GM18951 (cell line): ENCODE measurements around the gene MEIKIN.

Source experiments
- POLR2A ChIP-seq: IDR thresholded peaks from 4 replicates; pipeline ENCODE4 v1.6.1; 2011; ENCODE audit warnings: mild to moderate bottlenecking; ENCODE audit not compliant: insufficient read length, insufficient read depth; ENCODE audit errors: extremely low read depth
- in situ Hi-C: fragments of 300-500 bp; cut with MboI; formaldehyde crosslinking; loops from one replicate; pipeline ENCODE4 v1.12.0; 2022; ENCODE audit warnings: low sequenced_read_pairs, mixed read lengths, inconsistent platforms; ENCODE audit not compliant: unreplicated experiment

The MEIKIN gene

GRCh38 chr5:131983244-131983771 is 37.8 kb upstream of the MEIKIN start:
- TF ChIP-seq POLR2A, result no peak
- in situ Hi-C loops, result no loop called here

GRCh38 chr5:131981516-131981915 is 36.1 kb upstream of the MEIKIN start:
- no peak for TF ChIP-seq POLR2A
- in situ Hi-C loops, result no loop called here

GRCh38 chr5:131980696-131981095 is 35.2 kb upstream of the MEIKIN start:
- TF ChIP-seq POLR2A, result no peak
- in situ Hi-C loops, result no loop called here

DNA sequence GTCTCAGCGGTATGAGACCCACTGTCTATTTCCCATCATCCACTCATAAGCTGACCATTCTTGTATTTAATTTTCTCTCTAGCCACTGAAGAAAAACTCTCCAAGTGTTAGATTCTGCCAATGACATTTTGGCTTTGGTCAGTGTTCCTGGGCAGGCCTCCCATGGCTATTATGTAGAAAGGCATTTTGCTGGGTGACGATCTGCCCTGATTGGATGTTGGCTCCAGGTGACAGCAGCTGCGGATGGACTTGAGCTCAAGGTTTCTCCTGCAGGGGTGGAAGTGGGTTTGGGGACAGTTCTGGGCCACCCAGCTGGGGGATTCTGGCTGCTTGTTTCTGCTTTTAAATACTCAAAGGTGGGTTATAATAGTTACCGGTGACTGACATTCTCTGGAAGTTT is 34.4 kb upstream of the MEIKIN start:
- no peak for TF ChIP-seq POLR2A
- in situ Hi-C loops, result no loop called here

GRCh38 chr5:131977212-131977604 is 31.7 kb upstream of the MEIKIN start:
- TF ChIP-seq POLR2A, result no peak
- in situ Hi-C loops, result no loop called here

DNA sequence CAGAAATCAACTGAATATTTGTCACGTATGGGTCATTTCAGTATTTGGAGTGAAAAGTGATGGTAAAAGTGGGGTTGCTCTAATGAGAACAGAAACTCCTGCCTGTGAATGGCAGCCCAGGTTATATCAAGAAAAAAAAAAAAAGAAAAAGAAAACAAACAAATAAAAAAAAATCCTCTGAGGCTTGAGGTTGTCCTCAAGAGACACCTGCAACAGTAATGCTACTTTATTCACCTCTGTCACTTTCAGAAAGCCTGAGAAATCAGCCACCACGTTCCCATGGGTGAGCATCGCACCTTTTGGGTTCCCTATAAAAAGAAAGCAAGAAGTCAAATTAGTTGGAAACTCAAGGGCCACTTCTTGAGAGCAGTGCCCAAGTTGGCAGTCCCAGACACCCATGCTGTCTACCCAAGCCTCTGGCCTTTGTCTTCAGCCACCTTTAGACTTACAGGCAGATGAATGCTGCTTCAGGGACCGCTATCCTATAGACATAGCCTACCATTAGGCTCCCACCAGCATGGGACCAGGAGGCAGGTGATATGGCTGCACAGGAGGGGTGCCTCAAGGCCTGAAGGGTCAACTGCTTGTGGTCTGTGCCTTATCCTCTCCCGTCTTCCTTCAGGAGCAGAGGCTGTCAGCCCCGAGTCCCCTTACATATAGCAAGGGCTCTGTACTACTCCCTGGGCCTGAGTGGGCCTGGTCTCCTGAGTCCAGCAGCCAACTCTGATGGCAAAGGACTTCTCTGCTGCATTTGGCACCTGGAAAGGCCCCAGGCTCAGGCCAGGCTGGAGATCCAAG is 31.1 kb upstream of the MEIKIN start:
- TF ChIP-seq POLR2A, result no peak
- in situ Hi-C loops, result no loop called here

GRCh38 chr5:131974956-131975726 is 29.7 kb upstream of the MEIKIN start:
- TF ChIP-seq POLR2A, result no peak
- in situ Hi-C loops, result no loop called here

DNA sequence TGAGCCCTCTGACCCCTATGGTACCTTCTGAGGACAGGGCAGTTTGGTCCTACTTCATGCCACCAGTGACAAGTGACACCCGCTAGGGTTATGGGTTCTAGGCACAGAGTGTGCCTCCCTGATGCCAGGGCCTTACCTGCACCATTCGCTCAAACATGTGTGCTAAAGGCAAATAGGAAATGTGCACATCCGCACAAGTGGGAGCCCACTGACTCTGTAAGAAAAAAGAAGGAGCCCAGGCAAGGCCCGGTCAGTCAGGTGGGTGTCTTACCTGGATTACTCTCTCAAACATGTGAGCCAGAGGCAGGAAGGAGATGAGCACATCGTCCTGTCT is 29.1 kb upstream of the MEIKIN start:
- TF ChIP-seq POLR2A, result no peak
- in situ Hi-C loops, result no loop called here

DNA sequence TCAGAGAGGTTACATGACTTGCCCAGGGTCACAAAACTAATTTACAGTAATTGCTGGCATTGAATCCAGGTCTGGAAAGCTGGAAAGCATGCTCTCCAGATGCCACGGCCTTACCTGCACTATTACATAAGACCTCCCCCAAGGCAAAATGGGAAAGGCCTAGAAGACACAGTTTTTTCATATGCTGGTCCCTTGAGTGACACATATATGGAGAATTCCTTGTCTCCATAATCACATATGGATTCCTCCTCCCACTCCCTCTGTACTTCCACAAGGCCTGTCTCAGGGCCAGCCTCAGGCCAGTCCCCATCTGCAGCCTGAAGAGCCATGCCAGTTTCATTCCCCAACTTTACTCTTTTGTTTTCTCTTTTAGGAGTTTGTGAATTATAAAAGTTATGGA is 28.6 kb upstream of the MEIKIN start:
- in situ Hi-C loops, result no loop called here
- TF ChIP-seq POLR2A, result no peak

DNA sequence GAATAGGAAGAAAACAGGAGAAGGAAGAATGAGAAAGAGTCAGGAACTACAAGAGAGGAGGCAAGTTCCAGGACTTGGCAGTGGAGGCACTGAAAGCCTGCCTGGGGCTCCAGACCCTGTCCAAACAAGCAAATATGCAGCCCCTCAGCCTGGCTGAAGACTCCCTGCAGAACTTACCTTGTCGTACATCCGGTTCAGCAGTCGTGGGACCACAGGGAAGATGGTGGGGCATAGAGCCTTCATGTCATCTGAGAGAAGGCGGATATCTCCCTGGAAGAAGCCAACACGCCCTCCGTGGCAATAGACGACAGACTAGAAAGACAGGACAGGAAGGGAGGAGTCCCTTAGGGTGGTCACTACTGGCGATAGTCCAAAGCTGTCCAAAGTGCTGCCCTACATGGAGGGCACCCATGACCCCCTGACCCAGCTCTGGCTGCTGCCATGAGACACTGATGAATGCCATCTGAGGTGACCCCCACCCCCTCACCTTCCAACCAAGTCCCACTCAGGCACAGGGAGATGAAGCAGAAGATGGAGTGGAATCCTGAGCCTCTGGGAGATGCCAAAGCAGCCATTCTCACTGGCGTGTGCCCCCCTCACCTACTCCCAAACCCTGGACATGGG is 27.7 kb upstream of the MEIKIN start:
- in situ Hi-C loops, result no loop called here
- TF ChIP-seq POLR2A, result no peak

GRCh38 chr5:131968396-131968954 is 23.0 kb upstream of the MEIKIN start:
- in situ Hi-C loops, result no loop called here
- no peak for TF ChIP-seq POLR2A

DNA sequence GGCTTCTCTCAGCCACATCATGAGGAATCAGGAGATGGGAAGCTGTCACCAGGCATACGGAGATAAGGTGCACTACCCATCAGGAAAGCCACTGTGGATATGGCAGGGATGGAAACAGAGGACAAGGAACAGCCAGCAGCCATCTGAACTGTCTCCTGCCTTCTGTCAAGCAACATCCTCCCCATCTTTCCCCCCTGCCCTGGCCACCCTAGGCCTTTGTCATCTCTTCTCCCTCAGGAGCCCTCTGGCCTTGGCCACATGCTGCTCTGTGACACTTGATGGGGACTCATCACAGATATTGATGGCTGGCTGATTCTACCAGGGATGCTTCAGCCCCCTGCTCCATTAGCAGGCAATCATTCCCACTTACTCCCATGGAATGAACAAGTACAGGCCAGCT is 21.1 kb upstream of the MEIKIN start:
- TF ChIP-seq POLR2A, result no peak
- in situ Hi-C loops, result no loop called here

GRCh38 chr5:131965826-131966415 is 20.5 kb upstream of the MEIKIN start:
- TF ChIP-seq POLR2A, result no peak
- in situ Hi-C loops, result no loop called here
